K562 (cell line): ENCODE measurements around the gene NIPBL. TPM values are rescaled to one million over a fixed set of nuclear protein-coding genes. Genes with fewer than 3 reads are reported as not detected.
A peak's percentile ranks its signal among the peaks of the same experiment; 100 is the strongest.

Experiments
- BACH1 ChIP-seq: fragments of 200-800 bp; sonication (Bioruptor generic); IDR thresholded peaks from 2 replicates; pipeline ENCODE4 v1.6.1; 2016; ENCODE audit warnings: missing genetic modification characterization, missing compliant biosample characterization
- CAMTA2 ChIP-seq: fragments of 250-450 bp; sonication (Bioruptor Pico); conservative IDR thresholded peaks from 2 replicates; pipeline ENCODE4 v1.5.1; 2022
- CC2D1A ChIP-seq: fragments of 450-650 bp; IDR thresholded peaks from 2 replicates; pipeline ENCODE4 v1.6.1; 2017; ENCODE audit warnings: mild to moderate bottlenecking
- DACH1 ChIP-seq: fragments of 450-650 bp; IDR thresholded peaks from 2 replicates; pipeline ENCODE4 v1.6.1; 2018; ENCODE audit not compliant: partially characterized antibody
- DNMT1 ChIP-seq: fragments of 450-650 bp; IDR thresholded peaks from 2 replicates; pipeline ENCODE4 v1.6.1; 2016; ENCODE audit warnings: antibody characterized with exemption, mild to moderate bottlenecking
- EHMT2 ChIP-seq: fragments of 450-650 bp; IDR thresholded peaks from 2 replicates; pipeline ENCODE4 v1.6.1; 2018; ENCODE audit warnings: antibody characterized with exemption
- EP300 ChIP-seq: IDR thresholded peaks from 2 replicates; pipeline ENCODE4 v1.6.1; 2012; ENCODE audit warnings: low read length, improper control_type of control experiment
- FOXK2 ChIP-seq, 2 experiments: fragments of 450-650 bp; IDR thresholded peaks in 1 of 2; conservative IDR thresholded peaks in 1 of 2; 2 replicates each; pipeline ENCODE4 v1.6.1; 2016; ENCODE audit warnings: low read depth in 2 of 2, mild to moderate bottlenecking in 1 of 2
- HNRNPLL ChIP-seq: fragments of 200-400 bp; formaldehyde crosslinking; IDR thresholded peaks from 2 replicates; pipeline ENCODE4 v1.6.1; 2017; ENCODE audit warnings: low read length, low read depth, mild to moderate bottlenecking; ENCODE audit not compliant: poor library complexity, severe bottlenecking
- KDM4B ChIP-seq, 2 experiments: fragments of 450-650 bp in 1 of 2; sonication (generic) in 1 of 2; IDR thresholded peaks; 2 replicates each; pipeline ENCODE4 v1.6.1; 2016 to 2017; ENCODE audit warnings: borderline replicate concordance in 2 of 2, antibody characterized with exemption in 1 of 2, low read depth in 1 of 2, mild to moderate bottlenecking in 1 of 2
- MCM3 ChIP-seq: fragments of 450-650 bp; IDR thresholded peaks from 2 replicates; pipeline ENCODE4 v1.6.1; 2016
- NELFE ChIP-seq: IDR thresholded peaks from 2 replicates; pipeline ENCODE4 v1.6.1; 2011; ENCODE audit warnings: mild to moderate bottlenecking; ENCODE audit not compliant: insufficient read depth, insufficient read length
- PYGO2 ChIP-seq: fragments of 450-650 bp; IDR thresholded peaks from 2 replicates; pipeline ENCODE4 v1.6.1; 2016; ENCODE audit warnings: mild to moderate bottlenecking, missing genetic modification characterization, moderate library complexity, missing compliant biosample characterization
- RHOXF2B ChIP-seq: fragments of 250-450 bp; sonication (Bioruptor Pico); conservative IDR thresholded peaks from 2 replicates; pipeline ENCODE4 v1.5.1; 2021
- SNIP1 ChIP-seq: fragments of 450-650 bp; IDR thresholded peaks from 2 replicates; pipeline ENCODE4 v1.7.1; 2017; ENCODE audit warnings: low read depth, mild to moderate bottlenecking
- TEAD1 ChIP-seq, 2 experiments: fragments of 450-650 bp in 1 of 2; sonication (generic) in 1 of 2; formaldehyde crosslinking; IDR thresholded peaks; 2 replicates each; pipeline versions ENCODE4 v1.4.0 to v1.8.0; 2020 to 2022; ENCODE audit warnings: mild to moderate bottlenecking in 2 of 2, missing genetic modification reagents in 1 of 2
- ZBTB5 ChIP-seq: fragments of 450-650 bp; IDR thresholded peaks from 2 replicates; pipeline ENCODE4 v1.6.1; 2017; ENCODE audit warnings: antibody characterized with exemption
- ZNF316 ChIP-seq: fragments of 450-650 bp; IDR thresholded peaks from 2 replicates; pipeline ENCODE4 v1.6.1; 2016
- ZNF347 ChIP-seq: fragments of 450-650 bp; formaldehyde crosslinking; IDR thresholded peaks from 2 replicates; pipeline ENCODE4 v1.4.0; 2020; ENCODE audit warnings: low read depth, mild to moderate bottlenecking, moderate library complexity
- ZNF695 ChIP-seq: fragments of 450-650 bp; formaldehyde crosslinking; IDR thresholded peaks from 2 replicates; pipeline ENCODE4 v1.4.0; 2020; ENCODE audit warnings: mild to moderate bottlenecking, moderate library complexity
- polyA plus RNA-seq, 8 experiments: library from polyadenylated mRNA; depleted of rRNA in 4 of 8; stranded (reverse) in 5 of 8; unstranded in 3 of 8; fragments of >200 nt; fragmentation: Nextera tagmentation in 2 of 8; fragmentation: Illumina TruSeq in 1 of 8; extraction: Ambion mirVana in 2 of 8; extraction: Trizol in 1 of 8; gene quantifications; 2 replicates each; pipeline versions ENCODE4 v1.2.1 to v1.2.3, GENCODE V29; 2011 to 2014; ENCODE audit warnings: inconsistent platforms in 1 of 8, missing spikeins in 1 of 8
- total RNA-seq, 7 experiments: library from RNA; depleted of rRNA in 6 of 7; stranded (reverse); fragments of >200 nt in 6 of 7; fragmentation: Illumina TruSeq in 2 of 7; extraction: Trizol in 2 of 7; gene quantifications; 2 replicates each; pipeline versions ENCODE4 v1.2.1 to v1.2.3, GENCODE V29; 2011 to 2021; ENCODE audit warnings: low replicate concordance in 1 of 7
- TF ChIP-seq, protein P1 (sequence below): fragments of 250-450 bp; sonication (Bioruptor Pico); IDR thresholded peaks from 2 replicates; pipeline ENCODE4 v1.4.0; 2020
- TF ChIP-seq, protein P2 (sequence below): fragments of 450-650 bp; formaldehyde crosslinking; conservative IDR thresholded peaks from 2 replicates; pipeline ENCODE4 v1.4.0; 2022; ENCODE audit warnings: mild to moderate bottlenecking, missing genetic modification characterization

The NIPBL gene
- total and polyA plus RNA-seq, 9 of the 15 experiments (the other 6 are each of a cell fraction or from before 2014, with no cell fraction given), result 12.9 to 56.7 (median 38.9) TPM

- no peak for TF ChIP-seq CAMTA2 (CRISPR knock-in tag)
- no peak for TF ChIP-seq PYGO2 (tag)
- TF ChIP-seq, protein P1, sequence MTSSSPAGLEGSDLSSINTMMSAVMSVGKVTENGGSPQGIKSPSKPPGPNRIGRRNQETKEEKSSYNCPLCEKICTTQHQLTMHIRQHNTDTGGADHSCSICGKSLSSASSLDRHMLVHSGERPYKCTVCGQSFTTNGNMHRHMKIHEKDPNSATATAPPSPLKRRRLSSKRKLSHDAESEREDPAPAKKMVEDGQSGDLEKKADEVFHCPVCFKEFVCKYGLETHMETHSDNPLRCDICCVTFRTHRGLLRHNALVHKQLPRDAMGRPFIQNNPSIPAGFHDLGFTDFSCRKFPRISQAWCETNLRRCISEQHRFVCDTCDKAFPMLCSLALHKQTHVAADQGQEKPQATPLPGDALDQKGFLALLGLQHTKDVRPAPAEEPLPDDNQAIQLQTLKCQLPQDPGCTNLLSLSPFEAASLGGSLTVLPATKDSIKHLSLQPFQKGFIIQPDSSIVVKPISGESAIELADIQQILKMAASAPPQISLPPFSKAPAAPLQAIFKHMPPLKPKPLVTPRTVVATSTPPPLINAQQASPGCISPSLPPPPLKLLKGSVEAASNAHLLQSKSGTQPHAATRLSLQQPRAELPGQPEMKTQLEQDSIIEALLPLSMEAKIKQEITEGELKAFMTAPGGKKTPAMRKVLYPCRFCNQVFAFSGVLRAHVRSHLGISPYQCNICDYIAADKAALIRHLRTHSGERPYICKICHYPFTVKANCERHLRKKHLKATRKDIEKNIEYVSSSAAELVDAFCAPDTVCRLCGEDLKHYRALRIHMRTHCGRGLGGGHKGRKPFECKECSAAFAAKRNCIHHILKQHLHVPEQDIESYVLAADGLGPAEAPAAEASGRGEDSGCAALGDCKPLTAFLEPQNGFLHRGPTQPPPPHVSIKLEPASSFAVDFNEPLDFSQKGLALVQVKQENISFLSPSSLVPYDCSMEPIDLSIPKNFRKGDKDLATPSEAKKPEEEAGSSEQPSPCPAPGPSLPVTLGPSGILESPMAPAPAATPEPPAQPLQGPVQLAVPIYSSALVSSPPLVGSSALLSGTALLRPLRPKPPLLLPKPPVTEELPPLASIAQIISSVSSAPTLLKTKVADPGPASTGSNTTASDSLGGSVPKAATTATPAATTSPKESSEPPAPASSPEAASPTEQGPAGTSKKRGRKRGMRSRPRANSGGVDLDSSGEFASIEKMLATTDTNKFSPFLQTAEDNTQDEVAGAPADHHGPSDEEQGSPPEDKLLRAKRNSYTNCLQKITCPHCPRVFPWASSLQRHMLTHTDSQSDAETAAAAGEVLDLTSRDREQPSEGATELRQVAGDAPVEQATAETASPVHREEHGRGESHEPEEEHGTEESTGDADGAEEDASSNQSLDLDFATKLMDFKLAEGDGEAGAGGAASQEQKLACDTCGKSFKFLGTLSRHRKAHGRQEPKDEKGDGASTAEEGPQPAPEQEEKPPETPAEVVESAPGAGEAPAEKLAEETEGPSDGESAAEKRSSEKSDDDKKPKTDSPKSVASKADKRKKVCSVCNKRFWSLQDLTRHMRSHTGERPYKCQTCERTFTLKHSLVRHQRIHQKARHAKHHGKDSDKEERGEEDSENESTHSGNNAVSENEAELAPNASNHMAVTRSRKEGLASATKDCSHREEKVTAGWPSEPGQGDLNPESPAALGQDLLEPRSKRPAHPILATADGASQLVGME (CRISPR knock-in tag), result peak; percentile 77
- no peak for TF ChIP-seq NELFE
- TF ChIP-seq RHOXF2B, result no peak
- TF ChIP-seq DACH1, result no peak
- TF ChIP-seq ZBTB5, result no peak
- no peak for TF ChIP-seq MCM3
- no peak for TF ChIP-seq EHMT2
- no peak for TF ChIP-seq BACH1 (tag)
- TF ChIP-seq KDM4B (IDR thresholded peaks at IDR 0.05; ENCODE audit: borderline replicate concordance in 2 of 2, low read depth in 1 of 2), result peak in 1 of 2 experiments; percentile 93; a peak in 2 of 4 replicates
- TF ChIP-seq FOXK2 (conservative IDR thresholded peaks at IDR 0.05 in 1 of 2, IDR thresholded peaks at IDR 0.05 in 1 of 2; ENCODE audit: low read depth in 2 of 2), result no peak
- TF ChIP-seq HNRNPLL, result peak; percentile 83
- TF ChIP-seq EP300, result no peak
- peak in 1 of 2 experiments; percentile 55; a peak in 1 of 4 replicates for TF ChIP-seq TEAD1 (CRISPR knock-in tag; IDR thresholded peaks at IDR 0.05)
- TF ChIP-seq SNIP1, result no peak
- no peak for TF ChIP-seq ZNF316
- no peak for TF ChIP-seq CC2D1A
- TF ChIP-seq DNMT1, result no peak
- no peak for TF ChIP-seq ZNF695 (CRISPR knock-in tag)
- TF ChIP-seq ZNF347 (CRISPR knock-in tag), result no peak
- TF ChIP-seq, protein P2, sequence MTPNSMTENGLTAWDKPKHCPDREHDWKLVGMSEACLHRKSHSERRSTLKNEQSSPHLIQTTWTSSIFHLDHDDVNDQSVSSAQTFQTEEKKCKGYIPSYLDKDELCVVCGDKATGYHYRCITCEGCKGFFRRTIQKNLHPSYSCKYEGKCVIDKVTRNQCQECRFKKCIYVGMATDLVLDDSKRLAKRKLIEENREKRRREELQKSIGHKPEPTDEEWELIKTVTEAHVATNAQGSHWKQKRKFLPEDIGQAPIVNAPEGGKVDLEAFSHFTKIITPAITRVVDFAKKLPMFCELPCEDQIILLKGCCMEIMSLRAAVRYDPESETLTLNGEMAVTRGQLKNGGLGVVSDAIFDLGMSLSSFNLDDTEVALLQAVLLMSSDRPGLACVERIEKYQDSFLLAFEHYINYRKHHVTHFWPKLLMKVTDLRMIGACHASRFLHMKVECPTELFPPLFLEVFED, result no peak
Measured at GRCh38 chr5:36876299-36876964, at the start of gene NIPBL (continued).
